Right renal cortex interstitium (tissue), 3 donors: ENCODE data around the gene ACP4. TPM values are rescaled to one million over a fixed set of nuclear protein-coding genes. Genes with fewer than 3 reads are reported as not detected.
"Not testable (repeated sequence)": the region's sequence is repeated elsewhere in the genome, so short reads cannot be mapped to it uniquely, and the experiment has no call there.

ENCODE experiments used
- DNase-seq, 3 donors: peaks; one replicate each; pipeline ENCODE4 v3.0.0-alpha.2; 2013; ENCODE audit warnings: low read depth in 3 of 3, low spot score in 2 of 3
- polyA plus RNA-seq, 3 donors: library from polyadenylated mRNA; unstranded; fragments of 120-200 nt; gene quantifications; one replicate each; pipeline ENCODE4 v1.2.1, GENCODE V29; 2013; ENCODE audit not compliant: insufficient read length in 3 of 3

ACP4 gene
- polyA plus RNA-seq: under 1 TPM in 2 of 3 donors, not detected in 1; 0.13 to 0.15 TPM

GRCh38 chr19:50790396-50790795, at the start of gene ACP4:
Gene ACP4 (plus strand): TSS chr19:50790415. CDS start chr19:50790415, 0 bp downstream.
- DNase-seq: no peak

DNA sequence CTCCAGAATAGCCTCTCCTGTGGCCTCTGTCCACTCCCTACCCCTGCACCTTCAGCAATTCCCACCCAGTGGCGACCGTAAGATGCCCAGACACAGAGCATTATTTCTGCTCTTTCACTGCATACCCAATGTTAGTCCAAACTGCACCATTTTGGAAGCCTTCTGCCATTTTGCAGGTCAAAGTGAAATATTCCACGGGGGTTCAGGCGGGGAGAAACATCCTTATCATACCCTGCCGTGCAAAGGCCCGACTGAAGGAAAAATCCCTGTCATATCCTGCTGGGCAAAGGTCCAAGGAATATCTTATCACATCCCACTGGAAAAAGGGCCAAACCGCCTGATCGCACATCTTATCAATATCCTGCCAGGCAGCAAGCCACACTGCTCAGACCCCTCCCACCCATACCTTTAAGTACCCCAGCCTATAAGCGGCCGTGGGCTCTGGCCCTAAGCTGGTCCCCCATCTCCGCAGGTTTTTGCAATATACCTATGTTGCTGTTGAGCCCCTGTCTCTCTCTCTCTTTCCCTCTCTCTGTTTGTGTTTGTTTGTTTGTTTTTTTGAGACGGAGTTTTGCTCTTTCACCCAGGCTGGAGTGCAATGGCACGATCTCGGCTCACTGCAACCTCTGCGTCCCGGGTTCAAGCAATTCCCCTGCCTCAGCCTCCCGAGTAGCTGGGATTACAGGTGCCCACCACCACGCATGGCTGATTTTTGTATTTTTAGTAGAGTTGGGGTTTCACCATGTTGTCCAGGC, 48.9 kb upstream of the ACP4 start:
- no peak for DNase-seq

GRCh38 chr19:50743537-50743936, 46.7 kb upstream of the ACP4 start:
- DNase-seq: no peak

DNA sequence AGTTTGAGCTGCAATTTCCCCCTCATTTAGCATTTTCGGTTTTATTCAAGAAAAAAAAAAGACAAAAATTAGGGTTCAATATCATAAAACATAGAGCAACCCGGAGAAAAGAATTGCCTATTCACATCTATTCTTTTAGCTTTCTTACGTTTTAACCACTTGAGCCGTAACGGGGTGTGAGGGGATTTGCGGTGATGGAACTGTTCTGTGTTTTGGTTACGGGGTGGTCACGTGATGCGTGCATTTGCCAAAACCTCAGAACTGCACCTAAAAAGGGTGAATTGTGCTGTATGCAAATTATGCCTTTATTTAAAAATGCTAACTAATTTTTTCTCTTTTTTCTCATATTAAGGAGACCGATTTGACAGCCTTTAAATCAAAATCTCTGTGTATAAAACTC, 45.0 kb upstream of the ACP4 start:
- no peak for DNase-seq

DNA sequence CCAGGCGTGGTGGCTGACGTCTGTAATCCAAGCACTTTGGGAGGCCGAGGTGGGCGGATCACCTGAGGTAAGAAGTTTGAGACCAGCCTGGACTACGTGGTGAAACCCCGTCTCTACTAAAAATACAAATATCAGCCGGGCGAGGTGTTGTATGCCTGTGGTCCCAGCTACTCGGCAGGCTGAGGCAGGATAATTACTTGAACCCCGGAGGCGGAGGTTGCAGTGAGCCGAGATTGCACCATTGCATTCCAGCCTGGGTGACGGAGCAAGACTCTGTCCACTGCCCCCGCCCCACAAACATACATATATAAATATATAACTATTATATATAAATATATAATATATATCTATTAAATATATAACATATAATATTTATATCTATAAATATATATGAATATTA, 43.1 kb upstream of the ACP4 start:
- not testable (repeated sequence) for DNase-seq

GRCh38 chr19:50749490-50749889, 40.7 kb upstream of the ACP4 start:
- DNase-seq: no peak

GRCh38 chr19:50750010-50750409, 40.2 kb upstream of the ACP4 start:
- DNase-seq: no peak

GRCh38 chr19:50753879-50754278, 36.3 kb upstream of the ACP4 start:
- no peak for DNase-seq

- DNase-seq: not testable (repeated sequence)
Measured at GRCh38 chr19:50756244-50756643, 34.0 kb upstream of the ACP4 start.

DNA sequence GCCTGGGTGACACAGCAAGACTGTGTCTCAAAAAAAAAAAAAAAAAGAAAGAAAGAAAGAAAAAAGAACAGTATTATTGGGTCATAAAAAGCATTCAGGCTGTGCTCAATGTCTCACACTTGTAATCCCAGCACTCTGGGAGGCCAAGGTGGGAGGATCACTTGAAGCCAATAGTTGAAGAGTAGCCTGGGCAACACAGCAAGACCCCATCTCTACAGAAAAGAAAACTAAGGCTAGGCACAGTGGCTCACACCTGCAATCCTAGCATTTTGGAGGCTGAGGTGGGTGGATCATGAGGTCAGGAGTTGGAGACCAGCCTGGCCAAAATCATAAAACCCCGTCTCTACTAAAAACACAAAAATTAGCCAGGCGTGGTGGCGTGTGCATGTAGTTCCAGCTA, 32.6 kb upstream of the ACP4 start:
- not testable (repeated sequence) for DNase-seq

GRCh38 chr19:50759076-50759475, 31.1 kb upstream of the ACP4 start:
- not testable (repeated sequence) for DNase-seq

- no peak for DNase-seq
Measured at GRCh38 chr19:50759886-50760285, 30.3 kb upstream of the ACP4 start.

- DNase-seq: not testable (repeated sequence)
Measured at GRCh38 chr19:50761501-50761900, 28.7 kb upstream of the ACP4 start.

- not testable (repeated sequence) for DNase-seq
Measured at GRCh38 chr19:50763521-50763920, 26.7 kb upstream of the ACP4 start.

DNA sequence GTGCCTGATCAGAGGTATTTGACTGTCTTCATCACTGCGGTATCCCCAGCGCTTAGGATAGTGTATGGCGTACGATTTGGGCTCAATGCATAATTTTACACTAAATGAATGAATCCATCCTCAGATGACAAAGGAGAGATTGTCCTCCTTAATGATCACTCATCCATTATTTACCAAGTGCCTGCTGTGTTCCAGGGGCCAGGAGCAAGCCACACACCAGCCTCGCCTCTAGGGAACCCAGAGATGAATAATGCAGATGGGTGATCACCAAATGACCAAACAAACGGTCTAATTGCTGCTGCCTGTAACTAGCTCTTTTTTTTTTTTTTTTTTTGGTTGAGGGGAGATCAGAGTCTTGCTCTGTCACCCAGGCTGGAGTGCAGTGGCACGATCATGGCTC, 25.8 kb upstream of the ACP4 start:
- no peak for DNase-seq

DNA sequence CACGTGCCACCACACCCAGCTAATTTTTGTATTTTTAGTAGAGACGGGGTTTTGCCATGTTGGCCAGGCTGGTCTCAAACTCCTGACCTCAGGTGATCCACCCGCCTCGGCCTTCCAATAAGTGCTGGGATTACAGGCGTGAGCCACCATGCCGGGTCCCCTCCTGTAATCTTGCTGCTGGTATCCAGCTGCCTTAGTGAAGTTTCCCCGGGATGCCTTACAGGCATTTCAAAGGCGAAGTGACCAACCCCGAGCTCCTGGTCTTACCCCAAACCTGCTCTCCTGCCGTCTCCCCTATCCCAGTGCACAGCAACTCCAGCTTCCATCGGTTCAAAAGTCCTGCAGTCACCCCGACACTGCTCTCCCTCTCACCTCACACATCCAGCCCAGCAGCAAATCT, 23.5 kb upstream of the ACP4 start:
- not testable (repeated sequence) for DNase-seq

- not testable (repeated sequence) for DNase-seq
Measured at GRCh38 chr19:50767263-50767662, 23.0 kb upstream of the ACP4 start.

DNA sequence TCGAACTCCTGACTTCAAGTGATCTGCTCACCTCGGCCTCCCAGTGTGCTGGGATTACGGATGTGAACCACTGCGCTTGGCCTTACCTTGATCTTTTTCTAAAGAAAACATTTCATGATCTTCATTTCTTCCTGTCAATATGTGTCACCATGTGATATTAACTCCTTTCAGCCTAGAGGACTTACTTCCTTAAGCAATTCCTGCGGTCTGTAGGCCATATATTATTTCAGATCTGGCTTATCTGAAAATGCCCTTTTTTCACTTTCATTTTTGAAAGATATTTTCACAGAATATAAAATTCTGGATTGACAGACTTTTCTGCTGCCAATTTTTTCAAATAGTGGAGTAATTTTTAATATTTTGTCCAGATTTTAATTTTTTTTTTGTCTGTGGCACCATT, 21.9 kb upstream of the ACP4 start:
- DNase-seq: no peak

DNA sequence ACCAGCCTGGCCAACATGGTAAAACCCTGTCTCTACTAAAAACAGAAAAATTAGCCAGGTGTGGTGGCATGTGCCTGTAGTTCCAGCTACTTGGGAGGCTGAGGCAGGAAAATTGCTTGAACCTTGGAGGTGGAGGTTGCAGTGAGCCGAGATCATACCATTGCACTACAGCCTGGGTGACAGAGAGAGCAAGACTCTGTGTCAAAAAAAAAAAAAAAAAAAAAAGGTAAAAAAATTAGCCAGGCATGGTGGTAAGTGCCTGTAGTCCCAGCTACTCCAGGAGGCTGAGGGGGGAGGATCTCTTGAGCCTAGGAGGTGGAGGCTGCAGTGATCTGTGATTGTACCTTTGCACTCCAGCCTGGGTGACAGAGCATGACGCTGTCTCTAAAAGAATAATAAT, 20.1 kb upstream of the ACP4 start, which contains the start of gene GPR32:
TSS of gene GPR32 (plus strand) at position 301 of the 400 bp plus-strand sequence. CDS start 137 bp downstream, outside the sequence.
- not testable (repeated sequence) for DNase-seq

DNA sequence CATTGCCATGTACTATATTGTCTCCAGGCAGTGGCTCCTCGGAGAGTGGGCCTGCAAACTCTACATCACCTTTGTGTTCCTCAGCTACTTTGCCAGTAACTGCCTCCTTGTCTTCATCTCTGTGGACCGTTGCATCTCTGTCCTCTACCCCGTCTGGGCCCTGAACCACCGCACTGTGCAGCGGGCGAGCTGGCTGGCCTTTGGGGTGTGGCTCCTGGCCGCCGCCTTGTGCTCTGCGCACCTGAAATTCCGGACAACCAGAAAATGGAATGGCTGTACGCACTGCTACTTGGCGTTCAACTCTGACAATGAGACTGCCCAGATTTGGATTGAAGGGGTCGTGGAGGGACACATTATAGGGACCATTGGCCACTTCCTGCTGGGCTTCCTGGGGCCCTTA, 19.3 kb upstream of the ACP4 start:
- no peak for DNase-seq

- DNase-seq: no peak
Measured at GRCh38 chr19:50772476-50772875, 17.7 kb upstream of the ACP4 start.

GRCh38 chr19:50772912-50773311, 17.3 kb upstream of the ACP4 start:
- DNase-seq: not testable (repeated sequence)
